Measurements from ENCODE around the gene RAB35. TPM values are rescaled to one million over a fixed set of nuclear protein-coding genes. Genes with fewer than 3 reads are reported as not detected.

The RAB35 gene
- total RNA-seq, 2 donors from 2014 or later: 4.0 to 7.0 TPM

- intact Hi-C loops (cut with DNase I): no loop called here
These were observed 41.8 kb upstream of the RAB35 start for GRCh38 chr12:120158351-120158750.

GRCh38 chr12:120157678-120158077 is 41.1 kb upstream of the RAB35 start:
- Histone ChIP-seq H3K4me3 (no peak overlapping the region), H3K36me3 (replicated peaks in 1 of 2; ENCODE audit: insufficient read depth in 1 of 2, low read depth in 2 of 2) (peaks cover 27 to 83% of the 10 kb centered on the region in 2 donors), H3K27ac (no peak overlapping the region), H3K9me3 (no peaks in the 10 kb centered on the region), H3K4me1 (no peaks in the 10 kb centered on the region), H3K27me3 (no peaks in the 10 kb centered on the region)
- DNase-seq: no peak
- no peak for TF ChIP-seq CTCF (IDR thresholded peaks at IDR 0.05)
- no peak for TF ChIP-seq POLR2A (IDR thresholded peaks at IDR 0.05)
- no peak for ATAC-seq
- intact Hi-C loops (cut with DNase I): no loop called here
- WGBS, 2 donors: 87 to 91% methylated on average over 11 of the region's 11 CpGs

More at GRCh38 chr12:120158351-120158750, 41.8 kb upstream of the RAB35 start:
- ATAC-seq (no peak), DNase-seq (no peak)
- Histone ChIP-seq H3K27ac (no peak overlapping the region), H3K4me1 (no peaks in the 10 kb centered on the region), H3K36me3 (replicated peaks in 1 of 2; ENCODE audit: insufficient read depth in 1 of 2, low read depth in 2 of 2) (peaks cover 27 to 83% of the 10 kb centered on the region in 2 donors), H3K4me3 (no peak overlapping the region), H3K9me3 (no peaks in the 10 kb centered on the region), H3K27me3 (no peaks in the 10 kb centered on the region)
- WGBS, 2 donors: 93 to 100% methylated on average over 7 to 10 of the region's 10 CpGs
- TF ChIP-seq POLR2A (IDR thresholded peaks at IDR 0.05) (no peak), CTCF (IDR thresholded peaks at IDR 0.05) (no peak)

- no peak overlapping the region for H3K4me3 ChIP-seq
- no peaks in the 10 kb centered on the region for H3K9me3 ChIP-seq
- intact Hi-C loops (cut with DNase I): no loop called here
- DNase-seq (no peak), ATAC-seq (no peak)
- 91 to 92% methylated on average over 18 to 19 of the region's 22 CpGs for WGBS, 2 donors
- no peaks in the 10 kb centered on the region for H3K27me3 ChIP-seq
- TF ChIP-seq CTCF (IDR thresholded peaks at IDR 0.05): no peak
- no peak for TF ChIP-seq POLR2A (IDR thresholded peaks at IDR 0.05)
- H3K36me3 ChIP-seq (replicated peaks in 1 of 2; ENCODE audit: insufficient read depth in 1 of 2, low read depth in 2 of 2): peaks cover 27 to 73% of the 10 kb centered on the region in 2 donors
- no peak overlapping the region for H3K27ac ChIP-seq
- H3K4me1 ChIP-seq: no peaks in the 10 kb centered on the region
These were observed 40.0 kb upstream of the RAB35 start for GRCh38 chr12:120156315-120157259.

GRCh38 chr12:120155072-120155471 is 38.5 kb upstream of the RAB35 start:
- Histone ChIP-seq H3K36me3 (replicated peaks in 1 of 2; ENCODE audit: insufficient read depth in 1 of 2, low read depth in 2 of 2) (peaks cover 24 to 68% of the 10 kb centered on the region in 2 donors), H3K4me1 (no peaks in the 10 kb centered on the region)
- DNase-seq: no peak

GRCh38 chr12:120150919-120151525 is 34.5 kb upstream of the RAB35 start:
- 93% methylated on average over 16 to 20 of the region's 22 CpGs for WGBS, 2 donors
- DNase-seq (no peak), ATAC-seq (no peak)
- Histone ChIP-seq H3K4me1 (no peaks in the 10 kb centered on the region), H3K9me3 (no peaks in the 10 kb centered on the region), H3K4me3 (no peak overlapping the region), H3K27me3 (no peaks in the 10 kb centered on the region), H3K36me3 (replicated peaks in 1 of 2; ENCODE audit: insufficient read depth in 1 of 2, low read depth in 2 of 2) (peaks cover 11 to 68% of the 10 kb centered on the region in 2 donors), H3K27ac (no peak overlapping the region)
- no peak for TF ChIP-seq CTCF (IDR thresholded peaks at IDR 0.05)
- no peak for TF ChIP-seq POLR2A (IDR thresholded peaks at IDR 0.05)
- intact Hi-C loops (cut with DNase I): no loop called here

More at GRCh38 chr12:120155072-120155471, 38.5 kb upstream of the RAB35 start:
- Histone ChIP-seq H3K27me3 (no peaks in the 10 kb centered on the region), H3K9me3 (no peaks in the 10 kb centered on the region), H3K27ac (no peak overlapping the region), H3K4me3 (no peak overlapping the region)
- WGBS, 2 donors: 94 to 100% methylated on average over 2 to 15 of the region's 15 CpGs
- no peak for TF ChIP-seq POLR2A (IDR thresholded peaks at IDR 0.05)
- ATAC-seq: no peak
- intact Hi-C loops (cut with DNase I): no loop called here
